K562 (cell line): ENCODE measurements around the gene IMPG2. TPM values are rescaled to one million over a fixed set of nuclear protein-coding genes. Genes with fewer than 3 reads are reported as not detected.
A peak's percentile ranks its signal among the peaks of the same experiment; 100 is the strongest.

Source experiments
- ATAC-seq: fragments of 200-7000 bp; cut with Tn5 transposase; 3 replicates; pipeline ENCODE4 v1.9.1; 2020; ENCODE audit warnings: moderate library complexity
- BruUV-seq: library from RNA; stranded (reverse); fragments of 400-500 nt; replicated peaks from 2 replicates; lab custom pipeline; 2021; lab: Mats Ljungman, UMichigan
- CTCF ChIA-PET: fragments of 300-600 bp; formaldehyde crosslinking; extraction: SDS; loops from one replicate; lab custom pipeline; 2021; ENCODE audit warnings: low intra/inter-chr PET ratio; lab: Yijun Ruan, JAX
- POLR2A ChIA-PET: fragments of 300-600, 350-650 bp; sonication (Branson Sonifier 250); formaldehyde crosslinking; extraction: SDS; loops from one replicate; lab custom pipeline; 2021; ENCODE audit warnings: antibody characterized with exemption, inconsistent platforms; lab: Yijun Ruan, JAX
- DNase-seq, 4 experiments: peaks; one replicate each; pipeline versions ENCODE4 v3.0.0 to v3.0.0-alpha.2; 2011 to 2018; ENCODE audit warnings: low spot score in 3 of 4, mixed read lengths in 3 of 4; ENCODE audit errors: extremely low read depth in 1 of 4
- FAIRE-seq: peaks from 2 replicates; lab custom pipeline; 2011; peaks lifted over from hg19 to GRCh38; lab: Jason Lieb, UNC
- H2AFZ ChIP-seq: 2 replicates; pipeline ENCODE4 v1.6.0; 2011; ENCODE audit warnings: low read depth, low read length, control low read depth, inconsistent platforms
- H3K27ac ChIP-seq: fragments of 200-600 bp; 3 replicates; pipeline ENCODE4 v1.8.0; 2011; ENCODE audit warnings: low read depth, mild to moderate bottlenecking, control low read depth, inconsistent platforms, low read length, moderate library complexity, mixed read lengths; ENCODE audit errors: extremely low read depth
- H3K27me3 ChIP-seq, 2 experiments: fragments of 300-600 bp in 1 of 2; 2 replicates in 1 of 2; 3 replicates in 1 of 2; pipeline versions ENCODE4 v1.6.0 to v1.8.0; 2011; ENCODE audit warnings: inconsistent platforms in 2 of 2, low read length in 2 of 2, mild to moderate bottlenecking in 1 of 2, mixed read lengths in 1 of 2, moderate library complexity in 1 of 2; ENCODE audit not compliant: control insufficient read depth in 2 of 2, insufficient read depth in 2 of 2
- H3K36me3 ChIP-seq: fragments of 300-600 bp; 3 replicates; pipeline ENCODE4 v1.8.0; 2011; ENCODE audit warnings: mild to moderate bottlenecking, low read length, inconsistent platforms; ENCODE audit not compliant: control insufficient read depth, insufficient read depth
- H3K4me1 ChIP-seq, 2 experiments: fragments of 200-600 bp in 1 of 2; replicated peaks in 1 of 2; 2 replicates in 1 of 2; 3 replicates in 1 of 2; pipeline versions ENCODE4 v1.5.1 to v1.8.0; 2011; ENCODE audit warnings: inconsistent platforms in 2 of 2, low read length in 2 of 2, mild to moderate bottlenecking in 1 of 2, mixed read lengths in 1 of 2, moderate library complexity in 1 of 2; ENCODE audit not compliant: control insufficient read depth in 2 of 2, insufficient read depth in 2 of 2
- H3K4me2 ChIP-seq: 2 replicates; pipeline ENCODE4 v1.6.1; 2011; ENCODE audit warnings: low read length, control low read depth, inconsistent platforms, mixed read lengths; ENCODE audit not compliant: insufficient read depth
- H3K4me3 ChIP-seq: fragments of 200-600 bp; sonication (generic), shearing (Covaris generic); 2 replicates; pipeline ENCODE4 v1.5.1; 2016; ENCODE audit warnings: control low read depth, inconsistent platforms
- H3K79me2 ChIP-seq: fragments of 200-600 bp; 3 replicates; pipeline ENCODE4 v1.8.0; 2011; ENCODE audit warnings: low read length, inconsistent platforms; ENCODE audit not compliant: control insufficient read depth, insufficient read depth
- H3K9ac ChIP-seq, 2 experiments: 2 replicates each; pipeline versions ENCODE4 v1.6.0 to v1.6.1; 2011; ENCODE audit warnings: low read depth in 2 of 2, low read length in 2 of 2, control low read depth in 1 of 2, inconsistent platforms in 1 of 2, mild to moderate bottlenecking in 1 of 2, mixed read lengths in 1 of 2; ENCODE audit not compliant: insufficient read depth in 1 of 2
- H3K9me1 ChIP-seq: one replicate; pipeline ENCODE4 v1.6.0; 2011; ENCODE audit warnings: inconsistent platforms, mild to moderate bottlenecking, low read length, moderate library complexity; ENCODE audit not compliant: control insufficient read depth, insufficient read depth
- H3K9me3 ChIP-seq: replicated peaks from 2 replicates; pipeline ENCODE4 v1.5.1; 2011; ENCODE audit warnings: low read depth, low read length, inconsistent platforms; ENCODE audit not compliant: control insufficient read depth, insufficient read depth
- H4K20me1 ChIP-seq: replicated peaks from 2 replicates; pipeline ENCODE4 v1.6.1; 2011; ENCODE audit warnings: low read length, inconsistent platforms, mixed read lengths; ENCODE audit not compliant: control insufficient read depth, insufficient read depth
- ETV1 ChIP-seq: fragments of 450-650 bp; conservative IDR thresholded peaks from 2 replicates; pipeline ENCODE4 v1.6.1; 2016; ENCODE audit warnings: missing genetic modification characterization, control low read depth, low read depth, missing compliant biosample characterization
- MAFK ChIP-seq: IDR thresholded peaks from 2 replicates; pipeline ENCODE4 v1.6.1; 2011; ENCODE audit warnings: low read length, improper control_type of control experiment
- PHB ChIP-seq: fragments of 250-450 bp; sonication (Bioruptor Pico); IDR thresholded peaks from 2 replicates; pipeline ENCODE4 v1.5.0; 2021
- RBM15 ChIP-seq: fragments of 200-400 bp; formaldehyde crosslinking; IDR thresholded peaks from 2 replicates; pipeline ENCODE4 v1.6.1; 2018; ENCODE audit warnings: mild to moderate bottlenecking, low read length, moderate library complexity; ENCODE audit not compliant: insufficient read depth
- RHOXF2B ChIP-seq: fragments of 250-450 bp; sonication (Bioruptor Pico); conservative IDR thresholded peaks from 2 replicates; pipeline ENCODE4 v1.5.1; 2021
- SMAD1 ChIP-seq: fragments of 150-350 bp; IDR thresholded peaks from 2 replicates; pipeline ENCODE4 v1.6.1; 2014; ENCODE audit warnings: low read length, low read depth; ENCODE audit not compliant: partially characterized antibody
- ZNF253 ChIP-seq: fragments of 250-450 bp; sonication (Bioruptor Pico); conservative IDR thresholded peaks from 2 replicates; pipeline ENCODE4 v1.6.1; 2021; ENCODE audit warnings: mild to moderate bottlenecking
- ZNF316 ChIP-seq: fragments of 450-650 bp; IDR thresholded peaks from 2 replicates; pipeline ENCODE4 v1.6.1; 2016
- ZNF589 ChIP-seq: fragments of 200-800 bp; sonication (Bioruptor generic); IDR thresholded peaks from 2 replicates; pipeline ENCODE4 v1.6.1; 2016; ENCODE audit warnings: low read depth, missing genetic modification characterization, missing compliant biosample characterization
- WGBS: fragments of 100-300 bp; shearing (Covaris generic); methylation state at CpG from one replicate; pipeline ENCODE4 v1.1.6; 2016; ENCODE audit warnings: low coverage, mixed read lengths; ENCODE audit not compliant: insufficient coverage; ENCODE audit errors: missing lambda C conversion rate; 5-methylcytosine and 5-hydroxymethylcytosine counted together
- in situ Hi-C: fragments of 300-500 bp; cut with MboI; formaldehyde crosslinking; loops from 4 replicates; pipeline ENCODE4 v1.15.0; 2018; ENCODE audit warnings: inconsistent platforms, mixed read lengths
- intact Hi-C: fragments of 100-400 bp; cut with micrococcal nuclease; formaldehyde crosslinking; loops from 2 replicates; pipeline ENCODE4 v1.14.2; 2022
- polyA plus RNA-seq, 8 experiments: library from polyadenylated mRNA; depleted of rRNA in 4 of 8; stranded (reverse) in 5 of 8; unstranded in 3 of 8; fragments of >200 nt; fragmentation: Nextera tagmentation in 2 of 8; fragmentation: Illumina TruSeq in 1 of 8; extraction: Ambion mirVana in 2 of 8; extraction: Trizol in 1 of 8; gene quantifications; 2 replicates each; pipeline versions ENCODE4 v1.2.1 to v1.2.3, GENCODE V29; 2011 to 2014; ENCODE audit warnings: inconsistent platforms in 1 of 8, missing spikeins in 1 of 8
- total RNA-seq, 7 experiments: library from RNA; depleted of rRNA in 6 of 7; stranded (reverse); fragments of >200 nt in 6 of 7; fragmentation: Illumina TruSeq in 2 of 7; extraction: Trizol in 2 of 7; gene quantifications; 2 replicates each; pipeline versions ENCODE4 v1.2.1 to v1.2.3, GENCODE V29; 2011 to 2021; ENCODE audit warnings: low replicate concordance in 1 of 7
- TF ChIP-seq, protein P1 (sequence below): sonication (generic); formaldehyde crosslinking; IDR thresholded peaks from 2 replicates; pipeline ENCODE4 v1.8.1; 2023; ENCODE audit warnings: mild to moderate bottlenecking, missing genetic modification reagents
- TF ChIP-seq, protein P2 (sequence below): fragments of 150-350 bp; IDR thresholded peaks from 2 replicates; pipeline ENCODE4 v1.6.1; 2014; ENCODE audit warnings: low read depth, mild to moderate bottlenecking, low read length, borderline replicate concordance
- TF ChIP-seq, protein P3 (sequence below), 2 experiments: fragments of 450-650 bp; IDR thresholded peaks; 2 replicates each; pipeline ENCODE4 v1.6.1; 2018; ENCODE audit warnings: mild to moderate bottlenecking in 2 of 2, low read depth in 1 of 2; ENCODE audit not compliant: partially characterized antibody in 2 of 2
- TF ChIP-seq, protein P4 (sequence below): sonication (generic); formaldehyde crosslinking; IDR thresholded peaks from 2 replicates; pipeline ENCODE4 v1.8.0; 2022; ENCODE audit warnings: mild to moderate bottlenecking, missing genetic modification reagents

The IMPG2 gene
- total and polyA plus RNA-seq, 9 of the 15 experiments (the other 6 are each of a cell fraction or from before 2014, with no cell fraction given), result 0.04 to 0.36 (median 0.09) TPM

DNA sequence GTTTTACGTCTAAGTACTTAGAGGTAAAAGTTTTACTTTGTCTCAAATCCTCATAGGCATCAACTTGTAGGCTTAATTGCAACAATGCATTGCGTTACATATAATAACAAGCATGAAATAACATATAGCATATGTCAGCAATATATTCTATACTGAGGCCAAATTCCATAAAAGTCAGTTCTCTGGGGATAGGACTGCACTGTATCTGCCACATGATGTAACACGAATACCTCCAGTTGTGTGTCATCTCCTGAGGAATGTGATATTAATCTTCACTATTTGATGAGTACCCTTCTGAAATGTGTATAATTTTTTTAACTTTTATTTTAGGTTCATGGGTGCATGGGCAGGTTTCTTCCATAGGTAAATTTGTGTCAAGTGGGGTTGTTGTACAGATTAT lies 126.4 kb downstream of the IMPG2 start:
- no peak for ATAC-seq
- H3K4me2 ChIP-seq, result no peak overlapping the region
- no peak overlapping the region for H3K4me3 ChIP-seq
- H3K27me3 ChIP-seq, result no peaks in the 10 kb centered on the region
- ChIA-PET POLR2A (no interaction called here), CTCF (no interaction called here)
- no peaks in the 10 kb centered on the region for H3K79me2 ChIP-seq
- H3K9me3 ChIP-seq, result no peaks in the 10 kb centered on the region
- H3K4me1 ChIP-seq, result no peaks in the 10 kb centered on the region
- H4K20me1 ChIP-seq, result no peaks in the 10 kb centered on the region
- no TSS peak for BruUV-seq
- no peaks in the 10 kb centered on the region for H3K36me3 ChIP-seq
- no peaks in the 10 kb centered on the region for H3K9me1 ChIP-seq
- FAIRE-seq, result no peak
- WGBS, result 31% methylated on average over 3 of the region's 3 CpGs
- DNase-seq, result no peak
- in situ Hi-C loops, result no loop called here
- intact Hi-C loops, result no loop called here
- H3K27ac ChIP-seq, result no peak overlapping the region
- H3K9ac ChIP-seq, result no peak overlapping the region
- H2AFZ ChIP-seq, result no peak overlapping the region
- TF ChIP-seq, protein P1, sequence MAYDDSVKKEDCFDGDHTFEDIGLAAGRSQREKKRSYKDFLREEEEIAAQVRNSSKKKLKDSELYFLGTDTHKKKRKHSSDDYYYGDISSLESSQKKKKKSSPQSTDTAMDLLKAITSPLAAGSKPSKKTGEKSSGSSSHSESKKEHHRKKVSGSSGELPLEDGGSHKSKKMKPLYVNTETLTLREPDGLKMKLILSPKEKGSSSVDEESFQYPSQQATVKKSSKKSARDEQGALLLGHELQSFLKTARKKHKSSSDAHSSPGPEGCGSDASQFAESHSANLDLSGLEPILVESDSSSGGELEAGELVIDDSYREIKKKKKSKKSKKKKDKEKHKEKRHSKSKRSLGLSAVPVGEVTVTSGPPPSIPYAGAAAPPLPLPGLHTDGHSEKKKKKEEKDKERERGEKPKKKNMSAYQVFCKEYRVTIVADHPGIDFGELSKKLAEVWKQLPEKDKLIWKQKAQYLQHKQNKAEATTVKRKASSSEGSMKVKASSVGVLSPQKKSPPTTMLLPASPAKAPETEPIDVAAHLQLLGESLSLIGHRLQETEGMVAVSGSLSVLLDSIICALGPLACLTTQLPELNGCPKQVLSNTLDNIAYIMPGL (CRISPR knock-in tag), result no peak
- TF ChIP-seq PHB (CRISPR knock-in tag), result no peak
- TF ChIP-seq RHOXF2B (CRISPR knock-in tag), result no peak
- TF ChIP-seq SMAD1, result no peak
- TF ChIP-seq, protein P2, sequence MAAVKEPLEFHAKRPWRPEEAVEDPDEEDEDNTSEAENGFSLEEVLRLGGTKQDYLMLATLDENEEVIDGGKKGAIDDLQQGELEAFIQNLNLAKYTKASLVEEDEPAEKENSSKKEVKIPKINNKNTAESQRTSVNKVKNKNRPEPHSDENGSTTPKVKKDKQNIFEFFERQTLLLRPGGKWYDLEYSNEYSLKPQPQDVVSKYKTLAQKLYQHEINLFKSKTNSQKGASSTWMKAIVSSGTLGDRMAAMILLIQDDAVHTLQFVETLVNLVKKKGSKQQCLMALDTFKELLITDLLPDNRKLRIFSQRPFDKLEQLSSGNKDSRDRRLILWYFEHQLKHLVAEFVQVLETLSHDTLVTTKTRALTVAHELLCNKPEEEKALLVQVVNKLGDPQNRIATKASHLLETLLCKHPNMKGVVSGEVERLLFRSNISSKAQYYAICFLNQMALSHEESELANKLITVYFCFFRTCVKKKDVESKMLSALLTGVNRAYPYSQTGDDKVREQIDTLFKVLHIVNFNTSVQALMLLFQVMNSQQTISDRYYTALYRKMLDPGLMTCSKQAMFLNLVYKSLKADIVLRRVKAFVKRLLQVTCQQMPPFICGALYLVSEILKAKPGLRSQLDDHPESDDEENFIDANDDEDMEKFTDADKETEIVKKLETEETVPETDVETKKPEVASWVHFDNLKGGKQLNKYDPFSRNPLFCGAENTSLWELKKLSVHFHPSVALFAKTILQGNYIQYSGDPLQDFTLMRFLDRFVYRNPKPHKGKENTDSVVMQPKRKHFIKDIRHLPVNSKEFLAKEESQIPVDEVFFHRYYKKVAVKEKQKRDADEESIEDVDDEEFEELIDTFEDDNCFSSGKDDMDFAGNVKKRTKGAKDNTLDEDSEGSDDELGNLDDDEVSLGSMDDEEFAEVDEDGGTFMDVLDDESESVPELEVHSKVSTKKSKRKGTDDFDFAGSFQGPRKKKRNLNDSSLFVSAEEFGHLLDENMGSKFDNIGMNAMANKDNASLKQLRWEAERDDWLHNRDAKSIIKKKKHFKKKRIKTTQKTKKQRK, result no peak
- TF ChIP-seq, protein P3, sequence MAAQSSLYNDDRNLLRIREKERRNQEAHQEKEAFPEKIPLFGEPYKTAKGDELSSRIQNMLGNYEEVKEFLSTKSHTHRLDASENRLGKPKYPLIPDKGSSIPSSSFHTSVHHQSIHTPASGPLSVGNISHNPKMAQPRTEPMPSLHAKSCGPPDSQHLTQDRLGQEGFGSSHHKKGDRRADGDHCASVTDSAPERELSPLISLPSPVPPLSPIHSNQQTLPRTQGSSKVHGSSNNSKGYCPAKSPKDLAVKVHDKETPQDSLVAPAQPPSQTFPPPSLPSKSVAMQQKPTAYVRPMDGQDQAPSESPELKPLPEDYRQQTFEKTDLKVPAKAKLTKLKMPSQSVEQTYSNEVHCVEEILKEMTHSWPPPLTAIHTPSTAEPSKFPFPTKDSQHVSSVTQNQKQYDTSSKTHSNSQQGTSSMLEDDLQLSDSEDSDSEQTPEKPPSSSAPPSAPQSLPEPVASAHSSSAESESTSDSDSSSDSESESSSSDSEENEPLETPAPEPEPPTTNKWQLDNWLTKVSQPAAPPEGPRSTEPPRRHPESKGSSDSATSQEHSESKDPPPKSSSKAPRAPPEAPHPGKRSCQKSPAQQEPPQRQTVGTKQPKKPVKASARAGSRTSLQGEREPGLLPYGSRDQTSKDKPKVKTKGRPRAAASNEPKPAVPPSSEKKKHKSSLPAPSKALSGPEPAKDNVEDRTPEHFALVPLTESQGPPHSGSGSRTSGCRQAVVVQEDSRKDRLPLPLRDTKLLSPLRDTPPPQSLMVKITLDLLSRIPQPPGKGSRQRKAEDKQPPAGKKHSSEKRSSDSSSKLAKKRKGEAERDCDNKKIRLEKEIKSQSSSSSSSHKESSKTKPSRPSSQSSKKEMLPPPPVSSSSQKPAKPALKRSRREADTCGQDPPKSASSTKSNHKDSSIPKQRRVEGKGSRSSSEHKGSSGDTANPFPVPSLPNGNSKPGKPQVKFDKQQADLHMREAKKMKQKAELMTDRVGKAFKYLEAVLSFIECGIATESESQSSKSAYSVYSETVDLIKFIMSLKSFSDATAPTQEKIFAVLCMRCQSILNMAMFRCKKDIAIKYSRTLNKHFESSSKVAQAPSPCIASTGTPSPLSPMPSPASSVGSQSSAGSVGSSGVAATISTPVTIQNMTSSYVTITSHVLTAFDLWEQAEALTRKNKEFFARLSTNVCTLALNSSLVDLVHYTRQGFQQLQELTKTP (IDR thresholded peaks at IDR 0.05; ENCODE audit: low read depth in 1 of 2, partially characterized antibody in 2 of 2), result no peak
- no peak for TF ChIP-seq ETV1 (tag)
- TF ChIP-seq ZNF589 (CRISPR knock-in tag), result no peak
- TF ChIP-seq, protein P4, sequence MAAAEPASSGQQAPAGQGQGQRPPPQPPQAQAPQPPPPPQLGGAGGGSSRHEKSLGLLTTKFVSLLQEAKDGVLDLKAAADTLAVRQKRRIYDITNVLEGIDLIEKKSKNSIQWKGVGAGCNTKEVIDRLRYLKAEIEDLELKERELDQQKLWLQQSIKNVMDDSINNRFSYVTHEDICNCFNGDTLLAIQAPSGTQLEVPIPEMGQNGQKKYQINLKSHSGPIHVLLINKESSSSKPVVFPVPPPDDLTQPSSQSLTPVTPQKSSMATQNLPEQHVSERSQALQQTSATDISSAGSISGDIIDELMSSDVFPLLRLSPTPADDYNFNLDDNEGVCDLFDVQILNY (CRISPR knock-in tag), result no peak
- no peak for TF ChIP-seq ZNF253
- TF ChIP-seq MAFK, result peak; percentile 14; the same call in 1 of the 2 replicates
- no peak for TF ChIP-seq RBM15
- peak; percentile 26; the same call in 1 of the 2 replicates for TF ChIP-seq ZNF316
